OCI-LY1 (cell line): ENCODE results near the gene CTH.

Experiments
- CTCF ChIP-seq: fragments of 200-600 bp; sonication (generic), shearing (Covaris generic); IDR thresholded peaks from 2 replicates; pipeline ENCODE4 v1.5.1; 2017; ENCODE audit warnings: mild to moderate bottlenecking, antibody characterized with exemption, low read length, moderate library complexity, mixed read lengths
- EZH2 ChIP-seq: fragments of 200-600 bp; sonication (generic), shearing (Covaris generic); IDR thresholded peaks from 2 replicates; pipeline ENCODE4 v1.8.0; 2017; ENCODE audit warnings: borderline replicate concordance, mixed run types, mild to moderate bottlenecking, antibody characterized with exemption, low read length, moderate library complexity, mixed read lengths

- TF ChIP-seq CTCF (no peak), EZH2 (no peak)
These were observed 44.2 kb downstream of the CTH start for GRCh38 chr1:70455291-70455690.
